Cardiac muscle cell (in vitro differentiated cells and primary cell): ENCODE results near the gene GLP2R. TPM values are rescaled to one million over a fixed set of nuclear protein-coding genes. Genes with fewer than 3 reads are reported as not detected.

Source experiments
- DNase-seq, 2 donors: peaks; one replicate each; pipeline versions ENCODE4 v3.0.0 to v3.0.0-alpha.2; 2010 to 2017; ENCODE audit warnings: low read depth in 1 of 2, low spot score in 1 of 2
- H3K27ac ChIP-seq: fragments of 200-600 bp; sonication (generic); 2 replicates; pipeline ENCODE4 v1.5.1; 2016
- H3K27me3 ChIP-seq: fragments of 200-600 bp; sonication (generic); 2 replicates; pipeline ENCODE4 v1.6.0; 2016; ENCODE audit warnings: control low read depth
- H3K36me3 ChIP-seq: fragments of 200-600 bp; sonication (generic); 2 replicates; pipeline ENCODE4 v1.5.1; 2016; ENCODE audit warnings: control low read depth
- H3K4me1 ChIP-seq: fragments of 200-600 bp; sonication (generic); 2 replicates; pipeline ENCODE4 v1.8.1; 2017; ENCODE audit warnings: low read depth, mild to moderate bottlenecking, mixed run types
- H3K4me3 ChIP-seq: fragments of 200-600 bp; sonication (generic); 2 replicates; pipeline ENCODE4 v1.5.1; 2016; ENCODE audit warnings: mild to moderate bottlenecking
- H3K9me3 ChIP-seq: fragments of 200-600 bp; sonication (generic); 2 replicates; pipeline ENCODE4 v1.5.1; 2017; ENCODE audit warnings: low read depth, mild to moderate bottlenecking, control low read depth
- CTCF ChIP-seq: IDR thresholded peaks from 2 replicates; pipeline ENCODE4 v1.5.1; 2012; ENCODE audit warnings: low read depth, mild to moderate bottlenecking, low read length
- polyA plus RNA-seq: library from polyadenylated mRNA; unstranded; fragments of >200 nt; fragmentation: Nextera tagmentation; extraction: Ambion mirVana; gene quantifications from 2 replicates; pipeline ENCODE4 v1.2.1, GENCODE V29; 2016
- total RNA-seq: library from RNA; depleted of rRNA; stranded (reverse); fragments of >200 nt; gene quantifications from 2 replicates; pipeline ENCODE4 v1.2.3, GENCODE V29; 2016

Gene GLP2R
- total and polyA plus RNA-seq, 2 experiments from 2014 or later: 0.06 TPM; not detected in 1

- Histone ChIP-seq H3K36me3 (no peaks in the 10 kb centered on the region), H3K27ac (no peak overlapping the region), H3K4me1 (no peaks in the 10 kb centered on the region), H3K4me3 (no peak overlapping the region), H3K9me3 (no peaks in the 10 kb centered on the region), H3K27me3 (no peaks in the 10 kb centered on the region)
- no peak for DNase-seq
- TF ChIP-seq CTCF: no peak
Observed at GRCh38 chr17:9843152-9844010, 17.7 kb downstream of the GLP2R start.

DNA sequence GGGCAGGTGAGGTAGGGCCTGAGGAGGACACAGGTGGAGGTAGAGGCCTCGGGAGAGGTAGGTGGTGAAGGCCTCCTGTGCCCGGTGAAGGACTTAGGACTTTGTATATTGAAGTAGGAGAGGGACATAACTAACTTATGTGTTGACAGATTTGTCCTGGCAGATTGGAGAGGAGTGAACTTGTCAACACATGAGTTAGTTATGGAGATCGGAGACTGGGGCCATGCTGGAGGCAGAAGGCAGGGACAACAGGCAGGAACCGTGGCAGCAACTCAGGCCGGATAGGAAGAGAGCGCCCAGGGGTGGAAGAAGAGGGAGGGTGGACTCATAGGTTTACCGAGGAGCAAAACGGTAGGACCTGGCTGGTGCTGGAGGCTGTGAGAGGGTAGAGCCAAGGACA is 18.4 kb downstream of the GLP2R start:
- H3K27ac ChIP-seq: no peak overlapping the region
- no peaks in the 10 kb centered on the region for H3K9me3 ChIP-seq
- no peaks in the 10 kb centered on the region for H3K27me3 ChIP-seq
- DNase-seq: no peak
- H3K36me3 ChIP-seq: no peaks in the 10 kb centered on the region
- H3K4me1 ChIP-seq: no peaks in the 10 kb centered on the region
- no peak overlapping the region for H3K4me3 ChIP-seq
- TF ChIP-seq CTCF: no peak

DNA sequence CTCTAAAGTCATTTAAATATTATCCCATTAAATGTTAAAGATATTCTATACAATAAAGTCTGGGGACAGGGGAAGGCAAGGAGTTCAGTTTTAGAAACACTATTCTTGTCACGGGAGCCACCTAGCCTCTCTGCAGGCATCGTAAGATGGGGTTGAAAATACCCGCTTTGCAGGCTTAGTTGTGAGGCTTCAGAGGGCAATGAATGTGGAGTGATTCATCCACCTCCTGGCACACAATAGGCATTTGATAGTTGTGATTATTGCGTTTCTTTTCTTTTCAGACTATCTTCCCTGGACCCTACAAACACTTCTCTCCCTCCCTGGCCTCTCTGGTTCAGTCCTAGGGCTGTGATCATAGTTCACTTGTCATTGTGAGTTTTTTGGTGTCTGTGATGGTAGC is 19.6 kb downstream of the GLP2R start:
- no peaks in the 10 kb centered on the region for H3K9me3 ChIP-seq
- DNase-seq: no peak

DNA sequence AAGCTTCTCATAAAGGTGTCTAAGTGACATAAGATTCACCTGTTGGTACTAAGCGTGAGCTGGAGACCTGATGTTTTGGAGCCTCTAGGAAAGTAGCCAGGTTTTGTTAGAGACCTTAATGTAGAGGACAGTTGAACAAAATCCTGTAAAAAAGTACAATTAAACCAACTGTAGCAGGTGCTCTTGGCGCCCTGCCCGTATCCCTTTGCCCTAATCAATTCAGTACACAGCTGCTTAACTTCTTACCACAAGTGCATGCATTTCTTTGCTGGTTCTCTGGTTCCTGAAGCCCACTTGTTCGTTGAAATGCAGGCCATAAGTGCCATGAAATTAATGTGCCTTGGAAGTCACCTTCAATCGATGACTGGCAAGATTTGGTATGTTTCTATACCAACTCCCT is 24.4 kb downstream of the GLP2R start:
- H3K27me3 ChIP-seq: no peaks in the 10 kb centered on the region
- DNase-seq: no peak
- no peaks in the 10 kb centered on the region for H3K4me1 ChIP-seq
- no peaks in the 10 kb centered on the region for H3K36me3 ChIP-seq
- TF ChIP-seq CTCF: no peak
- no peak overlapping the region for H3K27ac ChIP-seq
- no peak overlapping the region for H3K4me3 ChIP-seq
- no peaks in the 10 kb centered on the region for H3K9me3 ChIP-seq

More for the DNA sequence above, 19.6 kb downstream of the GLP2R start:
- no peaks in the 10 kb centered on the region for H3K4me1 ChIP-seq
- no peak overlapping the region for H3K4me3 ChIP-seq
- no peak overlapping the region for H3K27ac ChIP-seq
- no peak for TF ChIP-seq CTCF
- H3K27me3 ChIP-seq: no peaks in the 10 kb centered on the region
- no peaks in the 10 kb centered on the region for H3K36me3 ChIP-seq

DNA sequence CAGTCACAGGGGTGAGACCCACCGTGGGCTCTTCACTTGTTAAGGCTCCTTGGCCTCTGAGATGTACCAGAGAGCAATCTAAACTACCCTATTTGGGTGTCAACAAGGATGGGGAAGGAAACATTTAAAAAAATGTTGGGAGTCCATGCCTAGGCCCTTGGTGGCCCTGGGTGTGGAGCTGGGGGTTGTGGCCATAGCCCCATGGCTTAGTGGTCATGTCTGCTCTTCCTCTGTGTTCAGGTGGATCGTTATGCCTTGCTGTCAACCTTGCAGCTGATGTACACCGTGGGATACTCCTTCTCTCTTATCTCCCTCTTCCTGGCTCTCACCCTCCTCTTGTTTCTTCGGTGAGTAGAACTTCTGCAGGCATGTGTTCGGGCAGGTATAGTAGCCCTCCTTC is 28.5 kb downstream of the GLP2R start:
- no peaks in the 10 kb centered on the region for H3K27me3 ChIP-seq
- no peak overlapping the region for H3K27ac ChIP-seq
- H3K4me1 ChIP-seq: no peaks in the 10 kb centered on the region
- H3K4me3 ChIP-seq: no peak overlapping the region
- TF ChIP-seq CTCF: no peak
- no peaks in the 10 kb centered on the region for H3K9me3 ChIP-seq
- H3K36me3 ChIP-seq: no peaks in the 10 kb centered on the region
- no peak for DNase-seq
